Stomach (tissue), 9 donors: ENCODE data around the gene VAPB. TPM values are rescaled to one million over a fixed set of nuclear protein-coding genes. Genes with fewer than 3 reads are reported as not detected.

Source experiments
- DNase-seq, 2 donors: peaks; one replicate each; pipeline versions ENCODE4 v3.0.0 to v3.0.0-alpha.2; 2013 to 2019
- H3K27ac ChIP-seq, 5 donors: fragments of 200-600 bp in 4 of 5; sonication (generic) in 4 of 5; one replicate each; pipeline ENCODE4 v1.5.1; 2013 to 2019; ENCODE audit warnings: mild to moderate bottlenecking in 1 of 5, moderate library complexity in 1 of 5
- H3K27me3 ChIP-seq, 3 donors: fragments of 200-600 bp; sonication (generic); one replicate each; pipeline ENCODE4 v1.5.1; 2017 to 2019; ENCODE audit warnings: mixed run types in 1 of 3
- H3K36me3 ChIP-seq, 4 donors: fragments of 200-600 bp; sonication (generic); 1 replicate in 3 of 4; 2 replicates in 1 of 4; pipeline ENCODE4 v1.5.1; 2016 to 2019
- H3K4me1 ChIP-seq, 4 donors: fragments of 200-600 bp; sonication (generic); one replicate each; pipeline ENCODE4 v1.5.1; 2016 to 2019
- H3K4me3 ChIP-seq, 4 donors: fragments of 200-600 bp; sonication (generic) in 3 of 4; one replicate each; pipeline ENCODE4 v1.5.1; 2016 to 2019; ENCODE audit warnings: mild to moderate bottlenecking in 1 of 4
- H3K9me3 ChIP-seq, 4 donors: fragments of 200-600 bp; sonication (generic); one replicate each; pipeline ENCODE4 v1.5.1; 2016 to 2019
- CTCF ChIP-seq, 7 experiments: fragments of 450-650 bp in 4 of 7; fragments of 200-600 bp in 3 of 7; sonication (generic) in 3 of 7; IDR thresholded peaks; one replicate each; pipeline ENCODE4 v1.5.1; 2016 to 2019; ENCODE audit warnings: antibody characterized with exemption in 7 of 7, control low read depth in 2 of 7, mild to moderate bottlenecking in 1 of 7
- EP300 ChIP-seq: sonication (generic); formaldehyde crosslinking; IDR thresholded peaks from one replicate; pipeline ENCODE4 v1.6.1; 2017; ENCODE audit warnings: antibody characterized with exemption
- POLR2A ChIP-seq, 4 donors: fragments of 450-650 bp; IDR thresholded peaks; one replicate each; pipeline ENCODE4 v1.6.1; 2016; ENCODE audit warnings: antibody characterized with exemption in 4 of 4, control low read depth in 2 of 4, mild to moderate bottlenecking in 1 of 4, moderate library complexity in 1 of 4
- POLR2AphosphoS5 ChIP-seq, 3 donors: sonication (generic); formaldehyde crosslinking; IDR thresholded peaks; one replicate each; pipeline ENCODE4 v1.6.1; 2016; ENCODE audit warnings: antibody characterized with exemption in 3 of 3
- WGBS, 5 donors: extraction: QIAGEN DNeasy Blood & Tissue Kit in 3 of 5; methylation state at CpG; one replicate each; pipeline versions ENCODE4 v1.1.5 to v1.1.7; 2013 to 2018; 5-methylcytosine and 5-hydroxymethylcytosine counted together
- intact Hi-C: fragments of 100-400 bp; cut with DNase I; formaldehyde crosslinking; loops from one replicate; pipeline ENCODE4 v1.15.1; 2023; ENCODE audit warnings: low total_unique reads
- polyA plus RNA-seq, 3 donors: library from polyadenylated mRNA; stranded (reverse); fragments of 200-250 nt; gene quantifications; one replicate each; pipeline ENCODE4 v1.2.3, GENCODE V29; 2013
- total RNA-seq, 5 donors: library from RNA; depleted of rRNA; stranded (reverse); fragments of >200 nt; gene quantifications; one replicate each; pipeline versions ENCODE4 v1.1.0 to v1.2.3, GENCODE V29; 2014 to 2016
- donor health status: healthy with polysubstance abuse.
- donor health status: Bipolar disorder and iron deficiency.
- donor health status: healthy.

VAPB gene
- total and polyA plus RNA-seq, 8 donors = 7.6 to 40.6 (median 18.2) TPM

- no peak overlapping the region for H3K4me3 ChIP-seq
- H3K4me1 ChIP-seq = peaks cover 0 to 25% (median 13%) of the 10 kb centered on the region in 4 donors
- H3K27ac ChIP-seq = no peak overlapping the region
- intact Hi-C loops = no loop called here
- no peak for DNase-seq
- no peaks in the 10 kb centered on the region for H3K9me3 ChIP-seq
- TF ChIP-seq POLR2A (IDR thresholded peaks at IDR 0.05) (no peak), CTCF (IDR thresholded peaks at IDR 0.05) (no peak), EP300 (no peak)
- H3K27me3 ChIP-seq = no peaks in the 10 kb centered on the region
- peaks cover 9 to 36% (median 30%) of the 10 kb centered on the region in 4 donors for H3K36me3 ChIP-seq
- 85 to 93% (median 85%) methylated on average over 1 of the region's 1 CpG for WGBS, 5 donors
Measured at GRCh38 chr20:58416057-58416456, 27.0 kb downstream of the VAPB start.

GRCh38 chr20:58416835-58417234 lies 27.8 kb downstream of the VAPB start:
- Histone ChIP-seq H3K4me1 (peaks cover 0 to 25% (median 13%) of the 10 kb centered on the region in 4 donors), H3K27ac (peak overlapping the region in 1 of 5 donors; percentile 57), H3K27me3 (no peaks in the 10 kb centered on the region), H3K4me3 (no peak overlapping the region), H3K36me3 (peaks cover 9 to 42% (median 35%) of the 10 kb centered on the region in 4 donors), H3K9me3 (no peaks in the 10 kb centered on the region)
- intact Hi-C loops = no loop called here
- 45 to 64% (median 57%) methylated on average over 2 of the region's 2 CpGs for WGBS, 5 donors
- peak in 1 of 2 donors; percentile 39 for DNase-seq
- no peak for TF ChIP-seq CTCF (IDR thresholded peaks at IDR 0.05)
- no peak for TF ChIP-seq EP300
- TF ChIP-seq POLR2A (IDR thresholded peaks at IDR 0.05) = no peak
- no peak for TF ChIP-seq POLR2AphosphoS5 (IDR thresholded peaks at IDR 0.05)

GRCh38 chr20:58417438-58417837 lies 28.4 kb downstream of the VAPB start:
- no peaks in the 10 kb centered on the region for H3K9me3 ChIP-seq
- intact Hi-C loops = no loop called here
- H3K36me3 ChIP-seq = peaks cover 9 to 46% (median 39%) of the 10 kb centered on the region in 4 donors
- WGBS, 5 donors = 88 to 97% (median 96%) methylated on average over 3 of the region's 3 CpGs
- peaks cover 0 to 25% (median 13%) of the 10 kb centered on the region in 4 donors for H3K4me1 ChIP-seq
- H3K27ac ChIP-seq = peak overlapping the region in 1 of 5 donors; percentile 57
- H3K27me3 ChIP-seq = no peaks in the 10 kb centered on the region
- H3K4me3 ChIP-seq = no peak overlapping the region
- no peak for DNase-seq
- TF ChIP-seq EP300 (no peak), POLR2A (IDR thresholded peaks at IDR 0.05) (no peak), CTCF (IDR thresholded peaks at IDR 0.05) (no peak), POLR2AphosphoS5 (IDR thresholded peaks at IDR 0.05) (no peak)

GRCh38 chr20:58418949-58419748 lies 30.1 kb downstream of the VAPB start:
- intact Hi-C loops = no loop called here
- WGBS, 5 donors = 71 to 92% (median 90%) methylated on average over 5 of the region's 5 CpGs
- no peak for DNase-seq

More at GRCh38 chr20:58418949-58419748, 30.1 kb downstream of the VAPB start:
- H3K4me3 ChIP-seq = no peak overlapping the region
- H3K27me3 ChIP-seq = no peaks in the 10 kb centered on the region
- H3K27ac ChIP-seq = no peak overlapping the region
- peaks cover 9 to 46% (median 39%) of the 10 kb centered on the region in 4 donors for H3K36me3 ChIP-seq
- H3K9me3 ChIP-seq = no peaks in the 10 kb centered on the region
- H3K4me1 ChIP-seq = peaks cover 0 to 25% (median 13%) of the 10 kb centered on the region in 4 donors
- no peak for TF ChIP-seq EP300
- no peak for TF ChIP-seq POLR2A (IDR thresholded peaks at IDR 0.05)
- no peak for TF ChIP-seq POLR2AphosphoS5 (IDR thresholded peaks at IDR 0.05)
- TF ChIP-seq CTCF (IDR thresholded peaks at IDR 0.05) = no peak
